Stimulated activated naive CD8-positive, alpha-beta T cell treated with anti-CD3 and anti-CD28 coated beads, Interleukin-15, Interleukin-2, amounts not matched to agents 100 U/mL and 50 U/mL, for 24 hours (primary cell): ENCODE measurements around the gene CEACAM16.
"Not testable (repeated sequence)": the region's sequence is repeated elsewhere in the genome, so short reads cannot be mapped to it uniquely, and the experiment has no call there.

Experiments
- ATAC-seq: fragments of 150-1000 bp; cut with Tn5 transposase; one replicate; pipeline ENCODE4 v1.10.0; 2021
- DNase-seq: peaks from one replicate; pipeline ENCODE4 v3.0.0; 2021

The CEACAM16 gene

DNA sequence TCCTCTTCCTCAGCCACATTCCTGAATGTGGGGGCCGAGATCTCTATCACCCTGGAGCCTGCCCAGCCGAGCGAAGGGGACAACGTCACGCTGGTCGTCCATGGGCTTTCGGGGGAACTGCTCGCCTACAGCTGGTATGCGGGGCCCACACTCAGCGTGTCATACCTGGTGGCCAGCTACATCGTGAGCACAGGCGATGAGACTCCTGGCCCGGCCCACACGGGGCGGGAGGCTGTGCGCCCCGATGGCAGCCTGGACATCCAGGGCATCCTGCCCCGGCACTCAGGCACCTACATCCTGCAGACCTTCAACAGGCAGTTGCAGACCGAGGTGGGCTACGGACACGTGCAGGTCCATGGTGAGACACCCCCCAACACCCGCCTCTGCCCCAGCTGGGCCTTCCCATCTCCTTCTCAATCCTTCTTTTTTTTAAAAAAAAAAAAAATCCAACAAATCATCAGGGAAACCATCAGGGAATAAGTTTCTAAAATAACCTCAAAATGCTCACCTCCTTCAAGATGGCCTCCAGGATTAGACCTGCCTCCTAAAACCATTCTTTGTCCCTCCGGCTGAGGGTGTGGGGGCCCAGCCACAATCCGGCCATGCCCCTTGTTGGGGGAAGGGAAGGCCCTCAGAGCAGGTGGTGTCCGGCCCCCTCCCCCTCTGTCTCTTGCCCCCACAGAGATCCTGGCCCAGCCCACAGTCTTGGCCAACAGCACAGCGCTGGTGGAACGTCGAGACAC, 4.6 kb downstream of the CEACAM16 start:
- ATAC-seq (no peak), DNase-seq (no peak)

DNA sequence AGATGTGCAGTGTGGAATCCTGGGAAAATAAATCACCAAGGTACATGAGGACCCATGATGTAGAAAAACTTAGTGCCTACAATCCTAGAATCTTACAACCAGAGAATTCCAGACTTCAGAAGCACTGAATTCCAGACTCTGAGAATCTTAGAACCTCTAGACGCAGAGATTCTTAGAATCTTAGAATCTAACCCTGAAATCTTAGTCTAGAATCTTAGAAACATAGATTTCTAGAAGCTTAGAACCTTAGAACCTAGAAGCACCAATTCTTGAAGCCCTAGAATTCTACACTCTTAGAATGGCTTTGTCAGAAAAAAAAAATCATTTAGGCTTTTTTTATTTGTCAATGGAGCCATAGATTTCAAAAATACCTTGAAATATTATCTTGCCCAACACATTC, 6.0 kb downstream of the CEACAM16 start:
- no peak for DNase-seq
- ATAC-seq: no peak

DNA sequence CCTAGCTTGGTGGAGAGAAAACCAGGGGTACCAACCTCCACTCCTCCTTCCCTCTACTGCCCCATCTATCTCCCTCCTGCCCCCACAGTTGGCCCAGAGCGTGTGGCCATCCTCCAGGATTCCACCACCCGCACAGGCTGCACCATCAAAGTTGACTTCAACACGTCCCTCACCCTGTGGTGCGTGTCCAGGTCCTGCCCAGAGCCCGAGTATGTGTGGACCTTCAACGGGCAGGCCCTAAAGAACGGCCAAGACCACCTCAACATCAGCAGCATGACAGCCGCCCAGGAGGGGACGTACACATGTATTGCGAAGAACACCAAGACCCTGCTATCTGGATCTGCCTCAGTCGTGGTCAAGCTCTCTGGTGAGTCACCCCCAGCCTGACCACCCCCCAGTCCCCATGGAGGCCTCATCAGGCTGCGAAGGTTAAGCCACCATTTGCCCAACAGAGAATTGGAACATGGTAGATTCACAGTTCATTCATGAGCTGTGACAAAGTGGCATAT, 6.6 kb downstream of the CEACAM16 start:
- no peak for ATAC-seq
- no peak for DNase-seq

DNA sequence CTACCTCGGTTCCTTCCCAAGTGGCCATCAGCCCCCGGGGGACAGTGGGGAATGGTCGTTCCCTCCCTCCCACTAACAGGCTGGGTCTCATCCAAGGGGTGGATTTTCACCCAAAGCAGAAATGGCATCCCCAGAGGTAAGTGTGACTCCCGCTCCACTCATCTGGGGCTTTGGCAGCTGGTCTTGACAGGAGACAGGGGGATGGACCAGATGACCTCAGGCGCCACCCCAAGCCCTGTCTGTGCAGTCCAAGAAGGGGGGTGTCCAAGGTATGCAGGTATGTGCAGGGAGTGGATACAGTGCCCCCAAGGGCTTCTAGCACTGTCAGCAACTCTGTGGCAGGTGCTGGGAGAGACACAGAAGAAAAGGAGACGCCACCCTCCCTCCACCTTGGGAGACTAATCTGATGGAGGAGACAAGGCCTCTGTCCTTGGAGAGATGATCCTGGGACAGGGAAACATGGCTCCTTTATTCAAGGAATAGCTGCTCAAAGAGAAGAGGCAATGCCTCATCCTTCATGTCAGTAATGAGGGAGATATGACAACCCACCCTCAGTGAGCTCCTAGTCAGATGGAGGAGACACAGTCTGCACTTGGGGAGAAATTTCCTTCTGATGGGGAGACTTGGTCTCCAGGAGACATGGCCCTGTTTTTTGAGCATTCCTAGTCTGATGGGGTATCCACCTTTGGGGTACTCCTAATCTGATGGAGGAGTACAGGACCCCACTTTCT, 7.7 kb downstream of the CEACAM16 start:
- no peak for ATAC-seq
- no peak for DNase-seq

DNA sequence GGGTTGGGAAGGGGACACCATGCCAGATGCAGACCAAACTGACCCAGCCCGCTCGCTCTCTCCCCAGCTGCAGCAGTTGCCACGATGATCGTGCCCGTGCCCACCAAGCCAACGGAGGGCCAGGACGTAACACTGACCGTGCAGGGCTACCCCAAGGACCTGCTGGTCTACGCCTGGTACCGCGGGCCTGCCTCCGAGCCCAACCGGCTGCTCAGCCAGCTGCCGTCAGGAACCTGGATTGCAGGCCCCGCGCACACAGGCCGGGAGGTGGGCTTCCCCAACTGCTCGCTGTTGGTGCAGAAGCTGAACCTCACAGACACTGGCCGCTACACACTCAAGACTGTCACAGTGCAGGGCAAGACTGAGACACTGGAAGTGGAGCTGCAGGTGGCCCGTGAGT, 8.8 kb downstream of the CEACAM16 start:
- DNase-seq (no peak), ATAC-seq (no peak)

DNA sequence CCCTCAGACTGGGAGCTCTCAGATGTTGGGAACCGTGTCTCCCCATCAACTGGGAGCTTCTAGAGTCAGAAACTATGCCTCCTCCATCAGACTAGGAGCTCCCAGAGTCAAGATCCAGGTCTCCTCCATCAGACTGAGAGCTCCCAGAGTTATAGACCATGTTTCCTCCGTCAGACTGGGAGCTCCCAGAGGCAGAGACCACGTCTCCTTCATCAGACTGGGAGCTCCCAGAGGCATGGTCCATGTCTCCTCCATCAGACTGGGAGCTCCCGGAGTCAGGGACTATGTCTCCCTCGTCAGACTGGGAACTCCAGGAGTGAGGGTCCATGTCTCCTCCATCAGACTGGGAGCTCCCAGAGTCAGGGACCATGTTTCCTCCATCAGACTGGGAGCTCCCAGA, 10.0 kb downstream of the CEACAM16 start:
- DNase-seq (no peak), ATAC-seq (no peak)

DNA sequence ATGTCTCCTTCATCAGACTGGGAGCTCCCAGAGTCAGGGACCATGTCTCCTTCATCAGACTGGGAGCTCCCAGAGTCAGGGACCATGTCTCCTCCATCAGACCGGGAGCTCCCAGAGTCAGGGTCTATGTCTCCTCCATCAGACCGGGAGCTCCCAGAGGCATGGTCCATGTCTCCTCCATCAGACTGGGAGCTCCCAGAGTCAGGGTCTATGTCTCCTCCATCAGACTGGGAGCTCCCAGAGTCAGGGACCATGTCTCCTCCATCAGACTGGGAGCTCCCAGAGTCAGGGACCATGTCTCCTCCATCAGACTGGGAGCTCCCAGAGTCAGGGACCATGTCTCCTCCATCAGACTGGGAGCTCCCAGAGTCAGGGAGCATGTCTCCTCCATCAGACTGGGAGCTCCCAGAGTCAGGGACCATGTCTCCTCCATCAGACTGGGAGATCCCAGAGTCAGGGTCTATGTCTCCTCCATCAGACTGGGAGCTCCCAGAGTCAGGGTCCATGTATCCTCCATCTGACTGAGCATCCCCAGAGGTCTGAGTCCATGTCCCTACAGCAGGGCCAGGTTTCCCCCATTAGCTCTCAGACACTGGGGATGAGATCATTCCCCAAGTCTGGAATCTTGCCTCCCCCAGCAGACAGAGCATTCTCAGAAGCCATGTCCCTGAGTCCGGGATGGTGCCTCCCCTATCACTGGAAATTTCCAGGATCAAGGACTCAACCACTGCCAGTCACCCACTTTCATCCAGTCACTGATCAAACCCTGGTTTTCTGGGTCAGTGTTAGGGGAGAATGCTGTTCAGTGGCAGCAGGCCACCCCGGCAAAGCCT, 10.7 kb downstream of the CEACAM16 start:
- ATAC-seq: not testable (repeated sequence)

DNA sequence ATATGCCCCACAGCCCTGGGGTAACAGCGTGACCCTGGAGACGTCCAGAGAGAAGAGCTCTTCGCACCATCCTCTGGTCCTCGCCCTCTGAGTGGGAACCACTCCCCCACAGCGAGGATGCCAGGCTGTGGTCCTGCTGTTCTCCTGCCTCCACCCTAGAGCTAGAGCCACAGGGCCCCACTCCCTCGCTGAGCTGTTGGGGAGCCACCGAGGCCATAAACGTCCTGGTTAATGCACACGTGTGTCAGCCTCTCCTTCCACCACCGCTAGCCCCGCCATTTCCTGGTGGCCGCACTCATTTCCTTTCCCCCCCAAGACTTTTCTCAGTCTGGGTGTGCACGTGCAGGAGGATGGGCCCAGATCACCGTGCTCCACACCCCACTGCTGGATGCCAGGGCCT, 11.5 kb downstream of the CEACAM16 start:
- no peak for ATAC-seq
- DNase-seq: no peak

More for the DNA sequence above, 10.7 kb downstream of the CEACAM16 start:
- not testable (repeated sequence) for DNase-seq

DNA sequence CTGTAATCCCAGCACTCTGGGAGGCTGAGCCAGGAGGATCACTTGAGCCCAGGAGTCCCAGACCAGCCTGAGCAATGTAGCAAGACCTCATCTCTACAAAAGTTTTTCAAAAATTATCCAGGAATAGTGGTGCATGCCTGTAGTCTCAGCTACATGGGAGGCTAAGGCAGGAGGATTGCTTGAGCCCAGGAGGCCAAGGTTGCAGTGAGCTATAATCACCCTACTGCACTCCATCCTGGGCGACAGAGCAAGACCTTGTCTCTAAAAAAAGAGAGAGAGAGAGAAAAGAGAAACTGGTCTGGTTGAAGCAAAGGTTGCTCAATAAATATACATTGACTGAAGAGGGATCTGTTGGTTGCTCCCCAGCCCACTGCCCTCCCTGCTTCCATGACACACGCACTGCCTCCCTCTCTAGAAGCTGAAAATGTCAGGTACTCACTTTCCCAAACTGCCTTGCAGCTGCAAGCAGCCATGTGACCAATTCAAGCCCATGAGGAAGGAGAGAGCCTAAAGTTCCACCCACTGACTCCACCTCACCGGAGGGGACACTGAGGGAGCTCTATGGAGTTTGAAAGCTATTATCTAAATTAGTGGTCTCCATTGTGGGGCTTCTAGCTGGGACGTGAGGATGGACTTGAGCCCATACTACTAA, 14.0 kb downstream of the CEACAM16 start:
- ATAC-seq: no peak
- DNase-seq: no peak

DNA sequence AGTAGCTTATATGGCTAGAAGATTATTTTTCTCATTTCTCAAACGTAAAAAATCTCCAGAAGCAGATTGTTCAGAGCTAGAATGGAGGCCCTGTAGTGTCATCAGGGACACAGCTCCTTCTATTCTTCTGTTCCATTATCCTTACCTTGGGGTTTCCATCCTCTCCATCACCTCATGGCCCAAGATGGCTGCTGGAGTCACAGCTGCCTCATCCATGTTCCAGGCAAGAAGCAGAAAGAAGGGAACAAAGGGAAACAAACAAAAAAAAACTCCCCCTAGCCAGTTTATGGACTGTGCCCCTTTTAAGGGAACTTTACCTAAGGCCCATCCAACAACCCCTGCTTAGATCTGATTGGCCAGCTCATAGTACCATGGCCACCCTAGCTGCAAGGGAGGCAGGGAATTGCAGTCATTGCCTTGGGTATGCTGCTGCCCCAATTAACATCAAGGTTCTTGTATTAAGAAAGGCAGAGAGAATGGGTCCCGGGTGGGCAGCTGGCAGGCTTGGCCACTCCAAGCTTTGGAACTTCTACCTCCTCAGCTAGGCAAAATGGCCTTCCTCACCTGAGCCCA, 15.7 kb downstream of the CEACAM16 start:
- DNase-seq (no peak), ATAC-seq (no peak)

DNA sequence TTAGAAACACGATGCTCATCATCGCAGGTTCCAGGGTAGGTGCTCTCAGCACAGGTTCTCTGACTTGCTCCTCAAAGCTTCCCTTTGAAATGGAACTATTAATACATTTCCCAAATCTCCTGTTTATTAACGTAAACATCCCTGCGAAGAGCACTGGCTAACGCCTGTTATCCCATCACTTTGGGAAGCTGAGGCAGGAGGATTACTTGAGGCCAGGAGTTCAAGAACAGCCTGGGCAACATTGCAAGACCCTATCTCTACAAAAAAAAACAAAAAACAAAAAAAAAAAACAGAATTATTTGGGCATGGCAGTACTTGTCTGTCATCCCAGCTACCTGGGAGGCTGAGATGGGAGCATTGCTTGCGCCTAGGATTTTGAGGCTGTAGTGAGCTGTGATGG, 18.7 kb downstream of the CEACAM16 start:
- no peak for DNase-seq
- no peak for ATAC-seq

DNA sequence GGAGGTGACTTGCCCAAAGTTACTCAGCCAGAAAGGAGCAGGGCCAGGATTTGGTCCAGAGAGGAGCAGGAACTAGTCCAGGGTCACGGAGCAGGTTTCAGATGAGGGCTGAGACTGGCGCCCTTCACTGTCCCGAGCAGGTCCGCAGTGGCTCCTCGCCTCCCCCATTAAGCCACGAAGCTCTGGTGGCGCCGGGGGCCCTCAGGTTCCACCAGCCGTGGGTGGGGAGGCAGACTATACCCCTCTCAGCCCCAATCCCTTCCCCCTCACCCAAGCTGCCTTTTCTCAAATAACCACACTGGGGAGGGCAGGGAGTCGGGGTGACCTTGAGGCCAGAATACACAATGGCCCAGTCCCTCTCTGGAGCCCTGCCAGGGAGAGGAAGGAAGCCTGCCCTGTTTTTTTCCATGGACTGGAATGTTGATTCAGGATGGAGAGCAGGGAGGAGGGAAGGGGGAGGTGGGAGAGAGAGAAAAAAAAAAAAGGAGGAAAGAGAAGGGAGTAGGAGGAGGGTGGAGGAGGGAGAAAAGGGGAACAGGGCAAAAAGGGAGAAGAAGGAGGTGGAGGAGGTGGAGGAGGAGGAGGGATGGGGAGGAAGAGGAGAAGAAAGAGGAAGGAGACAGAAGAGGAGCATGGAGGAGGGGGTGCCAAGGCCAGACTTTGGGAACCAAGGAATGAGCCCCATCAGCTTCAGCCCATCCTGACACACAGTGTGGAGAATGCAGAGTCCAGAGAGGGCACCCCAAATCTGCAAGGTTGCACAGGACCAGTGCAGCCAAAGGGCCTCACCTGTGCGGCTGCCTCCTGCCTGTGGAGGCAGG, 19.7 kb downstream of the CEACAM16 start:
- DNase-seq (no peak), ATAC-seq (no peak)

DNA sequence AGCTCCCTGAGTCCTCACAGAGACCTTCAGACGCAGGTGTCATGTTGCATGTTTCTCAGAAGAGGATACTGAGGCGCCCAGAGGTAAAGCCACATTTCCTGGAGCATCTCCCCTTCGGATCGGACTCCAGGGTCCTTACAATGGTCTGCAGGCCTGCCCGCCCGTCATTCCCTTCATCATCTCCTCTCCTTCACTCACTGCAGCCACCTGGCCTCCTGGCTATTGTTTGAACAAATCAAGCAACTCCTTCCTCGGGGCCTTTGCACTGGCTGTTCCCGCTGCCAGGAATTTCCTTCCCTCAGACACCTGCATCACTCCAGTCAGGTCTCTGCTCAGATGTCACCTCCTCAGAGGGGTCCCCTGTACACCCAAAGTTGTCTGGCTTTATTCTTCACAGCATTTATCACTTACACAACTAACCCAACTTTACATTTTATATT, 20.3 kb downstream of the CEACAM16 start:
- DNase-seq (no peak), ATAC-seq (no peak)

DNA sequence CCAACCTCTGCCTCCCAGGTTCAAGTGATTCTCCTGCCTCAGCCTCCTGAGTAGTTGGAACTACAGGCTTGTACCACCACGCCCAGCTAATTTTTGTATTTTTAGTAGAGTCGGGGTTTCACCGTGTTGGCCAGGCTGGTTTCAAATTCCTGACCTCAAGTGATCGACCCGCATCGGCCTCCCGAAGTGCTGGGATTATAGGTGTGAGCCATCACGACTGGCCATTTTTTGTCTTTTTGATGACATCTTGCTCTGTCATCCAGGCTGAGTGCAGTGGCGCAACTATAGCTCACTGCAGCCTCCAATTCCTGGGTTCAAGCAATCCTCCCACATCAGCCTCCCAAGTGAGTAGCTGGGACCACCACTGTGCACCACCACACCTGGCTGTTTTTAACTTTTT, 21.4 kb downstream of the CEACAM16 start:
- ATAC-seq, DNase-seq: not testable (repeated sequence)

DNA sequence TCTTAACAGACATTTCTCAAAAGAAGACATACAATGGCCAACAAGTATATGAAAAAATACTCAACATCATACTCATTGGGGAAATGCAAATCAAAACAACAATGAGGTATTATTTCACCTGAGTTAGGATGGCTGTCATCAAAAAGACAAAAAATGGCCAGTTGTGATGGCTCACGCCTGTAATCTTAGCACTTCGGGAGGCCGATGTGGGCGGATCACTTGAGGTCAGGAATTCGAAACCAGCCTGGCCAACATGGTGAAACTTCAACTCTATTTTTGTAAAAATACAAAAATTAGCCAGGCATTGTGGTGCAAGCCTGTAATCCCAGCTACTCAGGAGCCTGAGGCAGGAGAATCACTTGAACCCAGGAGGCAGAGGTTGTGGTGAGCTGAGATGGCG, 22.0 kb downstream of the CEACAM16 start:
- DNase-seq (no peak), ATAC-seq (no peak)

DNA sequence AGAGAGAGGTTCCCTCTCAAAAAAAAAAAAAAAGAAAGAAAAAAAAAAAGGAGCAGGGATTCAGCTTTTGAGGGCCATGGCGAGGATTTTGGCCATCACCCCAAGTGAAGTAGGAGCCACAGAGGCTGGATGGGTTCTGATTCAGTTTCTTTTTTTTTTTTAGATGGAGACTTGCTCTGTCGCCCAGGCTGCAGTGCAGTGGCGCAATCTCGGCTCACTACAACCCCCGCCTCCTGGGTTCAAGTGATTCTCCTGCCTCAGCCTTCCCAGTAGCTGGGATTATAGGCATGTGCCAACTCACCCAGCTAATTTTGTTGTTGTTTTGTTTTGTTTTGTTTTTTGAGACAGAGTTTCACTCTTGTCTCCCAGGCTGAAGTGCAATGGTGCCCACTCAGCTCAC, 22.4 kb downstream of the CEACAM16 start:
- not testable (repeated sequence) for ATAC-seq, DNase-seq

DNA sequence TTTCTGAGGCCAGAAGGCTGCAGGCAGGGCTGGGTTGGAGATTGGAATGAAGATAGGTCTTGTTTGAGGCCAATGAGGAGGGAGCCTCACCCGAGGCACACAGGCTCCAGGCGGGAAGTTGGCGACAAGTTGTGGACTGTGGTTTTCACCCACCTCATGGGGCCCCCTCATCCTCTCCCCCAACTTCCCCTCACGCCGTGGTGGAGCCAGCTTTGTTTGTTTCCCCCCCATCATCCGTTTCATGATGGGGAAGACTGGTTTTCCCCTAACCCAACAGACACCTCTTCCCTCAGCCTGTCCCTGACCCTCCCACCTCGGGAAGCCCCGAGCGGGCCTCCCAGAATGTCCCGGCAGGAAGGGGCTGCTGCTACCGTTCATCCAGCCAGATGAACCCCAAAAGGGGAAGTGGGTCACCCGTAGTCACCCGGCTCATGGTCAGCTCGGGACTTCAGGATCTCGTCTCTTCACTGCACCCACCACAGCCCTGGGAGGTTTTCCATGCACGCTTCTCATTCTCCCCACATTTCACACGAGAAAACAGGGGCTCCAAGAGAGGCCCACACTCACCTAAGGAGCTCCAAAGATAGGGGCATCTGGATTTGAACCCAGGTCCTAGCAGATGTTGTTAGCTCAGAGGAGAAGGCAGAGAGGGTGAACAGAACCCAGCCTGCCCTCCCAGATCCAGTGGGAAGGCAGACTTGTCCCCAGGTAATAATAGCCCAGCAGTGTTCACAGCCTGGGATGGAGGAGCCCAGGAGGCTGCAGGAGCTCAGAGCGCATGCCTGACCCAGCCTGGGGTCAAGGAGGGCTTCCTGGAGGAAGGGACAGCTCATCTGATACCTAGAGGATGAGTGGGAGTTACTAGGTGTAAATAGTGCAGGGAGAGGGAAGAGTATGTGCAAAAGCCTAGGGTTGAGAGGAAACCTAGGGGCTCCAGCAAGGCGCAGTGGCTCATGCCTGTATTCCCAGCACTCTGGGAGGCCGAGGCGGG, 23.5 kb downstream of the CEACAM16 start:
- ATAC-seq: peak; percentile 32

DNA sequence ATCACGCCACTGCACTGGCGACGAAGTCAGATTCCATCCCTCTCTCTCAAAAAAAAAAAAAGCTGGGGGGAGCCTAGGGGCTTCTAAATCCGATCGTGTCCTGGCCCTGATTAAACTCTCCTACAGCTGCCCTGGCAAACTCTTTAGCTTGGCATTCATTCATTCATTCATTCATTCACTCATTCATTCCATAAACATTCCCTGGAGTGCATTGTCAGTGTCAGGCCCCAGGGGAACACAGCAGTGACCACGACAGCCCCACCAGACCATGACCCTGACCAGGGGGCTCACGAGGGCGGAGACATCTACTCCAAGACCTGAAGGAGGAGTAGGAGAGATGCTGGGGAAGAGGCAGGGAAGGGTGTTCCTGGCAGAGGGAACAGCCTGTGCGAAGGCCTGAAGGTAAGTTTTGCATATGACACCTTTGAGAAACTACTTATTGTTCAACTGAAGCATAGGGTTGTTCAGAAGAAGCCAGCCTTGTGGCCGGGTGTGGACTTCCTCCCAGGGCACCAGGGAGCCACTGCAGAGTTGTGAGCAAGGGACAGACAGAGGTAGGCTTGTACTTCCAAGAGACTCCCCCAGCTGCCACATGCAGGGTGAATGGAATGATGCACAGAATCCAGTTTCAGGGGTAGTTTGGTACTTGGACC, 24.5 kb downstream of the CEACAM16 start:
- ATAC-seq: peak; percentile 51
- DNase-seq: no peak

More for the DNA sequence above, 23.5 kb downstream of the CEACAM16 start:
- peak; percentile 42 for DNase-seq

DNA sequence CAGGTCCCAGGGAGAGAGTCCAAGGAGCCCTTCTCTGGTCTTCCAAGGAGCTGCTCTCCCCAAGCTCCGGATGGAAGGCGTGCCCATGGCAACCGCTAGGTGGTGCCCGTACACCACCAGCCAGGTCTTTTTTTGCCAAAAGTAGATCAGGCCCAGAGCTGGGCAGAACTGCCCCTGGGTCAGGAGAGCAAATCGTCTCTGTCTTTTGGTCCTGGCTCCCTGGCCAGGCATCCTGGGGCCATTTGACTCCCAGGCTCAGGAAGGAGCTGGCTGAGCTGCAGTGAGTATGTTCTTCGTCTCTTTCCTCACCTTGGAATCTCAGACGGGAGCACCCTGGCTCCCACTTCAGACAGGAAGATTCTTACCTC, 25.0 kb downstream of the CEACAM16 start:
- ATAC-seq: peak; percentile 81
- DNase-seq: peak; percentile 81
